ENCODE measurements around the gene PURB.

PURB gene

DNA sequence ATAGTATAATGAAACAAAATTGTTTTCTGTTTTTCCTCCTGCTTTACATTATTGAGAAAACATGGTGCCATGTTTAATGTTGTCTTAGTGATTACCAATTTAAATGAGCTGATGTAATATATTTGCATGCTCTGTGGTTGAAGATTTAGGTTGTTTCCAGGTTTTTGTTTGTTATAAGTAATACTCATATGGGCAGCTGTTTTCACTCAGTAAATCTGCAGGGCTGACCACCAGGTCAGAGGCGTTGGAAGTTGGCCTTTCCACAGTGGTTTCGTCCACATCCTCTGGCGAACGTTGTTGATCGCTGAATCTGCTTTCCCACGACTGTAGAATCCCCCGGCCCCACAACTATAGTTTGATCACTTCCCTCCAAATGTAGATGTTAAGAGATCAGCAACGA, 21.6 kb upstream of the PURB start:
- H3K4me3 ChIP-seq (ENCODE audit: low read length) = no peak overlapping the region
- TF ChIP-seq, protein P1, sequence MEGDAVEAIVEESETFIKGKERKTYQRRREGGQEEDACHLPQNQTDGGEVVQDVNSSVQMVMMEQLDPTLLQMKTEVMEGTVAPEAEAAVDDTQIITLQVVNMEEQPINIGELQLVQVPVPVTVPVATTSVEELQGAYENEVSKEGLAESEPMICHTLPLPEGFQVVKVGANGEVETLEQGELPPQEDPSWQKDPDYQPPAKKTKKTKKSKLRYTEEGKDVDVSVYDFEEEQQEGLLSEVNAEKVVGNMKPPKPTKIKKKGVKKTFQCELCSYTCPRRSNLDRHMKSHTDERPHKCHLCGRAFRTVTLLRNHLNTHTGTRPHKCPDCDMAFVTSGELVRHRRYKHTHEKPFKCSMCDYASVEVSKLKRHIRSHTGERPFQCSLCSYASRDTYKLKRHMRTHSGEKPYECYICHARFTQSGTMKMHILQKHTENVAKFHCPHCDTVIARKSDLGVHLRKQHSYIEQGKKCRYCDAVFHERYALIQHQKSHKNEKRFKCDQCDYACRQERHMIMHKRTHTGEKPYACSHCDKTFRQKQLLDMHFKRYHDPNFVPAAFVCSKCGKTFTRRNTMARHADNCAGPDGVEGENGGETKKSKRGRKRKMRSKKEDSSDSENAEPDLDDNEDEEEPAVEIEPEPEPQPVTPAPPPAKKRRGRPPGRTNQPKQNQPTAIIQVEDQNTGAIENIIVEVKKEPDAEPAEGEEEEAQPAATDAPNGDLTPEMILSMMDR (conservative IDR thresholded peaks at IDR 0.05; ENCODE audit: low read length) = no peak
- no peak for DNase-seq (ENCODE audit: low read depth)

DNA sequence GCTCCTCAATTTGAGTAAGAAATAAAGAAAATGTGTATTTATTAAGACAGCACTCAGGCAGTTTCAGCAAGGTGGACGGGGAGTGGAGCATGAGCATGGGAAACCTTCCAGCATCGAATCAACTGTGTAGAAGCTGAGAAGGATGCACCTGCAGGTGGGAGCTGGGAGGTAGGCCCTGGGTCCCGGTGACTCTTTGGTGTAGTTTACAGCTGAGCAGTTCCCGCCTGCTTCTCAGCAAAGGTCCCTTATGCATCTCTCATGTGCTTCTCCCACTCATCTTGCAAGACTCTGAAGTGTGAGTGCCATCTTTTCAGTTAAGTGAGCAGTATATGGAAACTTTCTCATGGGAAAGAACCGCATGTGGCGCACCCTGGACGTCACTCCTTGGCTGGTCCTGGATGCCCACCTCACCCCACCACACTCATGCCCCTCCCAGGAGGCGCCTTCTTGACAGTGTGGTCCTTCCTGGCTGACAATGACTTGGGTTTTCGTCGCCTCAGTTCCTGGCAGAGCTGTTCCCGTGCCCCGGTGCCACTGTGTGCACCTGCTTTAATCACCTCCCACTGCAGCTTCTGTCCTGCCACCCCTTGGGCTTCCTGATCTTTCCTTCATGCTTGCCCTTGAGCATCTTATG, 19.8 kb upstream of the PURB start:
- no peak for DNase-seq (ENCODE audit: low read depth)
- H3K4me3 ChIP-seq (ENCODE audit: low read length) = no peak overlapping the region
- TF ChIP-seq, protein P1 (conservative IDR thresholded peaks at IDR 0.05; ENCODE audit: low read length) = no peak

DNA sequence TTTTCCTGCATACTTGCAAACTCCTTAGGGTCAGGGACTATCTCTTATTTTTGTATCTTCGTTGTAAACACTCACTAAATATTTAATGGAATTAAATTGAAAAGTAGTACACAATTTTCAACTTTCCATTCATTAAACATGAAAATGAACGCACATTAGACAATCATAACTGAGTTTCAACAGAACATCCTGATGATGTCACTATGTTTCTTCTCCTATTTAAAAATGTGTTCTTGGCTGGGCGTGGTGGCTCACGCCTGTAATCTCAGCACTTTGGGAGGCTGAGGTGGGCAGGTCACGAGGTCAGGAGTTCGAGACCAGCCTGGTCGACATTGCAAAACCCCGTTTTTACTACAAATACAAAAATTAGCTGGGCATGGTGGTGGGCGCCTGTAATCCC, 14.1 kb upstream of the PURB start:
- TF ChIP-seq, protein P1 (conservative IDR thresholded peaks at IDR 0.05; ENCODE audit: low read length) = no peak
- DNase-seq (ENCODE audit: low read depth) = no peak
- no peak overlapping the region for H3K4me3 ChIP-seq (ENCODE audit: low read length)

- DNase-seq (ENCODE audit: low read depth) = no peak
- TF ChIP-seq, protein P1 (conservative IDR thresholded peaks at IDR 0.05; ENCODE audit: low read length) = no peak
Measured at GRCh38 chr7:44898039-44898438, 12.7 kb upstream of the PURB start.

GRCh38 chr7:44897309-44897708, 12.0 kb upstream of the PURB start:
- DNase-seq (ENCODE audit: low read depth) = peak; percentile 9
- H3K4me3 ChIP-seq (ENCODE audit: low read length) = no peak overlapping the region
- TF ChIP-seq, protein P1 (conservative IDR thresholded peaks at IDR 0.05; ENCODE audit: low read length) = no peak

More at GRCh38 chr7:44898039-44898438, 12.7 kb upstream of the PURB start:
- H3K4me3 ChIP-seq (ENCODE audit: low read length) = no peak overlapping the region

GRCh38 chr7:44894888-44895580, 9.7 kb upstream of the PURB start:
- TF ChIP-seq, protein P1 (conservative IDR thresholded peaks at IDR 0.05; ENCODE audit: low read length) = no peak
- DNase-seq (ENCODE audit: low read depth) = no peak

GRCh38 chr7:44893710-44894234, 8.4 kb upstream of the PURB start:
- TF ChIP-seq, protein P1 (conservative IDR thresholded peaks at IDR 0.05; ENCODE audit: low read length) = no peak
- no peak overlapping the region for H3K4me3 ChIP-seq (ENCODE audit: low read length)
- peak; percentile 33 for DNase-seq (ENCODE audit: low read depth)

More at GRCh38 chr7:44894888-44895580, 9.7 kb upstream of the PURB start:
- H3K4me3 ChIP-seq (ENCODE audit: low read length) = no peak overlapping the region
